Suprapubic skin (tissue), 3 donors: ENCODE measurements around the gene SPOCD1.

Experiments
- CTCF ChIP-seq, 2 donors: fragments of 200-600 bp in 1 of 2; fragments of 450-650 bp in 1 of 2; sonication (generic) in 1 of 2; IDR thresholded peaks; one replicate each; pipeline ENCODE4 v1.5.1; 2016 to 2019; ENCODE audit warnings: antibody characterized with exemption in 2 of 2, mild to moderate bottlenecking in 1 of 2, moderate library complexity in 1 of 2
- POLR2AphosphoS5 ChIP-seq, 3 donors: sonication (generic); formaldehyde crosslinking; IDR thresholded peaks; one replicate each; pipeline ENCODE4 v1.6.1; 2017; ENCODE audit warnings: antibody characterized with exemption in 3 of 3

GRCh38 chr1:31783846-31784245 lies 32.0 kb downstream of the SPOCD1 start:
- no peak for TF ChIP-seq POLR2AphosphoS5 (IDR thresholded peaks at IDR 0.05)
- no peak for TF ChIP-seq CTCF (IDR thresholded peaks at IDR 0.05)
